Measurements from ENCODE around the gene CIDEB.

DNA sequence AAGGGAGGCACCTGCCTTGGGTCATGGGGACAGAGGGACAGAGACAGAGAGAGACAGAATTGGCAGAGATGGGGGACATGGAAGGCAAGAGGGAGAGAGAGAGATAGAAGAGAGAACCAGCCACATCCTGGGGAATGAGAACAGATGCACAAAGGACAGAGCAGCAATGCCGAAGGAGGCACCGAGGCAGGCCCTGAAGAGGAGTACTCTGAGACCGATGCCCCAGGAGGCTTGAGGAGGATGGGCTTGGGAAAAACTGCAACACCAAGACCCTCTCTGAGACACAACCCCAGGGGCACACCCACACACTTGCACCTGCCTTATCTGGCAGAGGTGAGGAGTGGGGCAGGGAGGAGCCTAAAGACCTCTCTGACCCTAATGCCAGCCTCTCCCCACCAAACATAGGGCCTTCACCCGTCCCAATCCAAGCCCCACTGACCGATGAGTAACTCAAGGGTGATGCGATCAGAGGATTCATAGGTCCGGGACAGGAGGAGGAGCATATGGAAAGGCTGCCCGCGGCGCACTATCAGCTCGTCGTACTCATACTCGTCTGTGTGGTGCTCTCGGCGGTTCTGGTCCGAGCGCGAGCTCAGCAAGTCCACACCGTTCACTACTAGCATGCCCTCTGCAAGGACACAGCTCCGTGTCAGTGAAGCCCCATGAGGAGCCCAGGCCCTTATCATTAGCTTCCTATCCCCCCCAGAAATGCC lies 46.4 kb downstream of the CIDEB start:
- TF ChIP-seq, protein P1, sequence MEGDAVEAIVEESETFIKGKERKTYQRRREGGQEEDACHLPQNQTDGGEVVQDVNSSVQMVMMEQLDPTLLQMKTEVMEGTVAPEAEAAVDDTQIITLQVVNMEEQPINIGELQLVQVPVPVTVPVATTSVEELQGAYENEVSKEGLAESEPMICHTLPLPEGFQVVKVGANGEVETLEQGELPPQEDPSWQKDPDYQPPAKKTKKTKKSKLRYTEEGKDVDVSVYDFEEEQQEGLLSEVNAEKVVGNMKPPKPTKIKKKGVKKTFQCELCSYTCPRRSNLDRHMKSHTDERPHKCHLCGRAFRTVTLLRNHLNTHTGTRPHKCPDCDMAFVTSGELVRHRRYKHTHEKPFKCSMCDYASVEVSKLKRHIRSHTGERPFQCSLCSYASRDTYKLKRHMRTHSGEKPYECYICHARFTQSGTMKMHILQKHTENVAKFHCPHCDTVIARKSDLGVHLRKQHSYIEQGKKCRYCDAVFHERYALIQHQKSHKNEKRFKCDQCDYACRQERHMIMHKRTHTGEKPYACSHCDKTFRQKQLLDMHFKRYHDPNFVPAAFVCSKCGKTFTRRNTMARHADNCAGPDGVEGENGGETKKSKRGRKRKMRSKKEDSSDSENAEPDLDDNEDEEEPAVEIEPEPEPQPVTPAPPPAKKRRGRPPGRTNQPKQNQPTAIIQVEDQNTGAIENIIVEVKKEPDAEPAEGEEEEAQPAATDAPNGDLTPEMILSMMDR (IDR thresholded peaks at IDR 0.05), result no peak
- TF ChIP-seq POLR2A (IDR thresholded peaks at IDR 0.05) (no peak), EP300 (IDR thresholded peaks at IDR 0.05) (no peak), POLR2AphosphoS5 (IDR thresholded peaks at IDR 0.05) (no peak)

All from gastroesophageal sphincter (tissue), 3 donors.